HG03196 (cell line): Measurements from ENCODE around the gene ALDH8A1.
"Not testable (repeated sequence)": the region's sequence is repeated elsewhere in the genome, so short reads cannot be mapped to it uniquely, and the experiment has no call there.

Source experiments
- ATAC-seq: cut with Tn5 transposase; IDR thresholded peaks from one replicate; pipeline ENCODE4 v1.9.1; 2021; ENCODE audit not compliant: unreplicated experiment

ALDH8A1 gene

DNA sequence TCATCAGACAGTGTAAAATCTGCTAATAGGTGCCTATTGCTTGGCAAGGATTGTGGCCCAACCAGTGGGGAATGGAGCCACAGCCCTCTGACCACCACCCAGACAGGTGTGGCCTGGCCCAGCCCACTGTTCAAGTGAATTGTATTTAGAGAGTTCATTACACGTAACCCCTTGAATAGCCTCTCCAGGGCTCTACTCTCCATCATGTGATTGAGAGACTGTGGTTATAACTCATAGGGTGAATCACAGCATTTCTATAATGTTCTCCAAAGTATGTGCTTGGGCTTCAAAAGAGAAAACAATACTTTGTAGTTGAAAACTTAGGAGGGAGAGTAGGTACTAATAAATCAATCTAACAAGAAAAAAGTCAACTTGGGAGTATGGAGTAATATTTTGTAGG lies 38.4 kb downstream of the ALDH8A1 start:
- ATAC-seq, result no peak

- ATAC-seq, result no peak
These were observed 39.3 kb downstream of the ALDH8A1 start for GRCh38 chr6:134910593-134910935.

DNA sequence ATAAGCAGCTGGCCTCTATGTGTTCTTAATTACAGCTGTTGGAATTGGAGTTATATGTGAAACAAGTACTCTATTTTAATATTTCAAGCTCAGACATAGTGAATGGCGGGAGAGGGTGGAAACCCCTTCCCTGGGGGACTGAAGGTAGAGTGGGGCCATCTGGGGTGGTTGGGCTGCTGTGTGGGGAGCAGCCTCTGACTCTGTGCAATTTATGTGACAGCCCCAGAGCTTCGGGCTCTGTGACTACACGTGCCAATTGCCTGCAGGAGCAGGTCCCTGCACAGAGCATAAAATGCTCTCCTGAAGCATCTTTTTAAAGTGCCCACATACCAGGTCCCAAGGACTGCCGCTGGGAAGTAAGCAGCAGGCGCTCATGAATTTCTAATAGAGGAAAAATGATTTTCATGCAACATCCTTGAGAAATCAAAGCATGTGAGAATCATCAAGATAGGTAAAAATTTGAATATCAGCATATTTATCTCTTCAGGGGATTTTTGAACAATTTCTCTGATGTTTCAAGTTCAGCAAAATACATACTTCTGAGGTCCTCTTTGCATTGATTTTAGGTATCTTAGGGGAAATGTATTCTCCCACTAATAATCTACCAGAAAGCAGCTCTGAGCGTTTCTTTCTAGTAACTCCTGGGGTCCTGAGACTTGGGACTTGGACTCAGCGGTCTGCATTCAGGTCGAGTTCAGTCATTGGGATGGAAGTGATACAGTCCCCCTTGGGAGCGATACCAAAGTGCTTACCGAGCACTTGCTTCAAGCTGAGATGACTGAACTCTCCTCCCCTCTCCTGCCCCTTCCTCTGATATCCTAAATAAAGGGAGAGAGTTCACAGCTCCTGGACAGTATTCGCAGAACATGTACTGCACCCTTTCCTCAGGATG lies 40.0 kb downstream of the ALDH8A1 start:
- ATAC-seq, result no peak

GRCh38 chr6:134908906-134909516 lies 40.9 kb downstream of the ALDH8A1 start:
- ATAC-seq, result no peak

GRCh38 chr6:134904731-134905130 lies 45.2 kb downstream of the ALDH8A1 start:
- ATAC-seq, result not testable (repeated sequence)

DNA sequence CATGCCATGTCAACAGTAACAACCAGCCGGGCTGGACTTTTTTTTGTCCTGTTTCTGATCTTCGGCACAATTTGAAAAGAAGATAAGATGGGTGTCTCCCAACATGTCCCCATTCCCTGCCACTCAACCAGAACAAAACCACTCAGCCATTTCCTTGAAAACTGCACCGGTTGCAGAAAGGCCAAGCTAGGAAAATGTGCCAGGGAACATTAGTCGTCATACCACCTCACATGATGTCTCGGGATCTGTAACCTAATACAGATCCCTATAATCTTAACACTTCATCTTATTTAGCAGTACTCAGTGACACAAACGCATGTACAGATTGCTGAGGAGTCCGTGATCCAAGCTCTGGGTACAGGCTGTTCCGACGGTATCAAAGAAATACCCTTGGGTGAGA lies 46.5 kb downstream of the ALDH8A1 start:
- no peak for ATAC-seq

GRCh38 chr6:134902936-134903335 lies 47.0 kb downstream of the ALDH8A1 start:
- ATAC-seq, result no peak

- no peak for ATAC-seq
These were observed 47.6 kb downstream of the ALDH8A1 start for GRCh38 chr6:134902074-134902861.

DNA sequence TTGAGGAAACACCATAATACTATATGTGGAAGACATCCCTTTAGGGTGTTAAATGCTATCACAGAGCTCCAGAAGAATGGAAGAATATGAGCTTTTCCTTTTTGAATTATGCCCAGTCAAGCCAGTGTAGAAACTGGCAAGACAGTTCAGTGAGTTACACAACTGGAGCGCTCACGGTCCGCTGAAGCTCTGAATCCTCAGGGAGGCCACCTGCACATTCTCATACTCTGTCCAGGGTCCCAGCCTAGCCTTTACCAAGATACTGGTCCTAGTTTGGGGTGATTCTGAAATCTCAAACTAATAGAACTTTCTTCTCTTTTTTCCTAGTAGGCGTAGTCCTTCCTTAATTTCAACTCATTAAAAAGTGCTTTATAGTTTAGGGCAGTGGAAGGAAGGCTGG lies 51.3 kb downstream of the ALDH8A1 start:
- ATAC-seq, result no peak

GRCh38 chr6:134898166-134898565 lies 51.7 kb downstream of the ALDH8A1 start:
- ATAC-seq, result not testable (repeated sequence)

DNA sequence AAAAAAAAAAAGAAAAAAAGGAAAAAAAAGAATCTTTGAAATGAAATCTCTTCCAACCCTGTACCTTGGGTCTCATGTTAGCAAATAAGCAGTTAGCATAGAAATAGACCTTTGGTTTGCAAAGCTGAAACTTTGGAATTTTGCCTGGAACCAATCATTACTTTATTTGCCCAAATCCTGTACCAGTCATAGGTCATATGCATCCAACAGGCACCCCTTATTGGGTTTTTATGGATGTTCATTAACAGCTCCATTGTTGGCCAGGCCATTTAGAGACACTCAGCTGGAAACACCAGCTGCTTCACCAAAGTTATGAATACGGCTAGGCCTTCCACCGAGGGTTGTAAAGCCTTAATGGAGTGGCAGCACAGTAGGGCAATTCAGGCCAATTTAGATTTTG lies 53.0 kb downstream of the ALDH8A1 start:
- no peak for ATAC-seq

DNA sequence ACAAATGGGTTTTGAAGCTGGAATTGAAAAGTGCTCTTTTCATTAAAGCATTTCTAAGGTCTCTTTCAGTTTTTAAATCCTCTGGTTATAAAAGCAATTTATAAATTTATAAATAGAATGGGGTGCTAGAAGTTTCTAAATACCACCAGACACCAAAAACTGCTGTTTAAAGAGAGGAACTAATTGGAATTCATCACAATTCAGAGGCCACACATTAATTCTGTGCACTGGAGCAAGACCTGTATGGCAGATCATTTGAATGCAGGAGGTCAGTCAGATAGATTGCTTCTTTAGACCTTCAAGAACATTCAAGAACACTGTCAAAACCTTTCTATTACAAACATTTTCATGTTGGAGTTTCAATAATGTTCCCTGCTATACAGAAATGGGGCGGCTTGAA lies 55.1 kb downstream of the ALDH8A1 start:
- no peak for ATAC-seq

GRCh38 chr6:134892362-134892761 lies 57.5 kb downstream of the ALDH8A1 start:
- no peak for ATAC-seq

DNA sequence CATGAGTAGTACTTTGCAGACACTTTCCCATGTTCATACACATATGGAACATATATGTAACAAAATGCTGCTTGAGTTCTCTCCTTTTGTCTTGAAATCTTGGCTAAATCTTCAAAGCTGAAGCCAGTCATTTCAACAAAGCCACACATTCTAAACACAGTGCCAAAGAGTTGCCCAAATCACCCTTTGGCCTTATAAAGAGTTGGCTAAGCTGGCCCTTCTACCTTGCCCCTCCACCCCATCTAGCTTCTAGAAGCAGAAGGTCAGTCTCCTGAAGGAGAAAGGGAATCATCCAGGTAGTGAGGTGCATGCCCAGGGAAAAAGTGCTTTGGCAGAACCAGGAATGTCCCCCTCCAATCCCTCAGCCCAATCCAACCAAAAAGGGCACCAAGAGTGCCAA lies 58.3 kb downstream of the ALDH8A1 start:
- no peak for ATAC-seq

DNA sequence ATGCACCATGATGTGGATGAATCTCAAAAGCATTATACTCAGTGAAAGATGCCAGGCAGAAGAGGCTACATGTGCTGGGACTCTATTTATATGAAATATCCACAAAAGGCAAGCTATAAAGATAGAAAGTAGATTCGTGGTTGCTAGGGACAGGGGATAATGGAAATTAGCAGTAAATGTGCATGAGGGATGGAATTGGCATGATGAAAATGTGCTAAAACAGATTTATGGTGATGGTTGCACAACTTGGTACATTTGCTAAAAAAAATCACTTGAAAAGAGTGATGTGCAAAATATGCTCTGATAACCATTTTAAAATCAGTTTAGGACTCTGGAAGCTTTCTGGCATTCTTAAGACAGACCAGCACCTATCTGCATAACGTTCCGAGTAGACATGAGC lies 61.6 kb downstream of the ALDH8A1 start:
- no peak for ATAC-seq

DNA sequence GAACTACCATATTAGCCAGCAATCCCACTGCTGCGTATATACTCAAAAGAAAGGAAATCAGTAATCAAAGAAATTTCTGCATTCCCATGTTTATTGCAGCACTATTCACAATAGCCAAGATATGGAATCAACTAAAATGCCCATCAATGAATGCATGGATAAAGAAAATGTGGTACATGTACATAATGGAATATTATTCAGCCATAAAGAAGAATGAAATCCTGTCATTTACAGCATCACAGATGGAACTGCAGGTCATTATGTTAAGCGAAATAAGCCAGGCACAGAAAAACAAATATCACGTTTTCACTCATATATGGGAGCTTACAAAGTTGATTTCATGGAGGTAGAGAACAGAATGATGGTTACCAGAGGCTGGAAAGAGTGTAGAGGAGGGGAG lies 65.1 kb downstream of the ALDH8A1 start:
- ATAC-seq, result no peak

DNA sequence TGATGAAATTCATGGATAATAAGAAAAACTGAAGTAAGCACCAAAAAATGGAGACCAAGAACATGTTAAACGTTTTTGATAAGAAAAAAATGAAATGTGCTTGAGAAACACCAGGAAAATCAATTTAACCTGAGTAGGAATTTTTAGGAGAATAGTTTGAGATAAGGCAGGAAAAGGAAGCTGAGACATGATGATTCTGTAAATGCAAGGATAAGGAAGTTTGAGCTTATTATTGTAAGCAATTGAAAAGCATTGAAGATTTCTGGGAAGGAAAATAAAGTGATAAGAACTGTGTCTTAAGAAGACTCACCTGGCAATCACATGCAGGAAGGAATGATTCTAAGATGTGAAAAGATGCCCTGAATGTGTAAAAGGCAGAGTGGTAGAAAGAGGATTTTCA lies 66.6 kb downstream of the ALDH8A1 start:
- no peak for ATAC-seq

- peak; percentile 53 for ATAC-seq
These were observed 67.4 kb downstream of the ALDH8A1 start for GRCh38 chr6:134882426-134883038.

DNA sequence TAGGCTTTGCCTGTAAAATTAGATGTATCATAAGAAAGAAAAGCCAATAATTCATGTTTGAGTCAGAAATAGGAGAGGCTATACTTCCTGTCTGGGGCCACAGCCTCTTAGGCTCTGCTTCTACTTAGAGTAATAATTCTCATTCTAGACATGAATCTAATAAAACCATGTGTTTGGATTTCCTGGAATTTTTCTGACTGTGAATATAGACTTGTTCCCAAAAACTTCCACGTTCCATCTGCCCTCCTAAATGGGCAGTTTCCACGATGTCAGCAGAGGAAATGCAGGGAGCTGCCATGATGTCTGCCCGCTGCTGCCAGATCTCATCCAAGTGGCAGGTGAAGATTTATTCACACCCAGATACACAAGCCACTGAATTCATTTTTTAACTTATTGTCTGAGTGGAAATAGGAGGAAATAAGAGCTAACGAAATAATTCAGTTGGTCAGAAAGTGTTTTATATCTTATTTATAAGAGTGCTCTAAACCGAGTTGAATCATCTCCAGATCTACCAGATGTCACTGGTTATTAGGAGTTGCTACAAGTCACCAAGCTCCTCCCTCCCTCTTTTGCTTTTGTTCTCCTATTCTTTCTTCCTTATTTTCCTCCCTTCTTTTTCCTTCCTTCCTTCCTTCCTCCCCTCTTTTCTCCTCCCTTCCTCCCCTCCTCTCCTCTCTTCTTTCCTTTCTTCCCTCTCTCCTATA lies 69.3 kb downstream of the ALDH8A1 start:
- ATAC-seq, result no peak

- no peak for ATAC-seq
These were observed 71.8 kb downstream of the ALDH8A1 start for GRCh38 chr6:134878136-134878535.

- ATAC-seq, result no peak
These were observed 74.5 kb downstream of the ALDH8A1 start for GRCh38 chr6:134875367-134875766.
